GM13976 (cell line): ENCODE measurements around the gene DCAKD.

Source experiments
- DNase-seq: peaks from one replicate; pipeline ENCODE4 v3.0.0; 2012; ENCODE audit warnings: low spot score
- in situ Hi-C: fragments of 300-500 bp; cut with MboI; formaldehyde crosslinking; loops from one replicate; pipeline ENCODE4 v1.12.0; 2022; ENCODE audit warnings: low sequenced_read_pairs, mixed read lengths, inconsistent platforms; ENCODE audit not compliant: unreplicated experiment
- TF ChIP-seq, protein P1 (sequence below): IDR thresholded peaks from 2 replicates; pipeline ENCODE4 v1.5.1; 2012; ENCODE audit warnings: borderline replicate concordance, mild to moderate bottlenecking; ENCODE audit not compliant: insufficient read depth; ENCODE audit errors: extremely low read depth, missing control alignments, control extremely low read depth

DCAKD gene

GRCh38 chr17:44988044-44988942 lies 63.1 kb downstream of the DCAKD start:
- TF ChIP-seq, protein P1, sequence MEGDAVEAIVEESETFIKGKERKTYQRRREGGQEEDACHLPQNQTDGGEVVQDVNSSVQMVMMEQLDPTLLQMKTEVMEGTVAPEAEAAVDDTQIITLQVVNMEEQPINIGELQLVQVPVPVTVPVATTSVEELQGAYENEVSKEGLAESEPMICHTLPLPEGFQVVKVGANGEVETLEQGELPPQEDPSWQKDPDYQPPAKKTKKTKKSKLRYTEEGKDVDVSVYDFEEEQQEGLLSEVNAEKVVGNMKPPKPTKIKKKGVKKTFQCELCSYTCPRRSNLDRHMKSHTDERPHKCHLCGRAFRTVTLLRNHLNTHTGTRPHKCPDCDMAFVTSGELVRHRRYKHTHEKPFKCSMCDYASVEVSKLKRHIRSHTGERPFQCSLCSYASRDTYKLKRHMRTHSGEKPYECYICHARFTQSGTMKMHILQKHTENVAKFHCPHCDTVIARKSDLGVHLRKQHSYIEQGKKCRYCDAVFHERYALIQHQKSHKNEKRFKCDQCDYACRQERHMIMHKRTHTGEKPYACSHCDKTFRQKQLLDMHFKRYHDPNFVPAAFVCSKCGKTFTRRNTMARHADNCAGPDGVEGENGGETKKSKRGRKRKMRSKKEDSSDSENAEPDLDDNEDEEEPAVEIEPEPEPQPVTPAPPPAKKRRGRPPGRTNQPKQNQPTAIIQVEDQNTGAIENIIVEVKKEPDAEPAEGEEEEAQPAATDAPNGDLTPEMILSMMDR = no peak
- no peak for DNase-seq
- in situ Hi-C loops = no loop called here

DNA sequence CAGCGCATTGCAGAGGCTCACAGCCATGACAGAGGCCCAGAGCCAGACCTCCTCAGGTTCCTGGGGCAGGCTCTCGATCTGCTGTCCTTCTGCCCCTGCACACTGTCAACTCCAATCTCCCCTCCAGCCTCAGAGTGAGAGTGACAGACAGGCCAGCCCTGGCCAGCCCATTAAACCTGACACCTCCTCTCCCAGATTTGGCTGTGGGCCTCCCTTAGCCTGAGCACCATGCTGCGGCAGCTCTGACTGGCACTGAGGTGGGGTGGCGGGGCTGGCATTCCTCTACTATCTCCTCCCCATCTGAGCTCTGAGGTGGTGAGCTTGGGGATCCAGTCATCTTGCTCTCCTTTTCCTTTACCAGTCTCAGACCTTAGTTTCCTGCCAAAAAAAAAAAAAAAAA lies 67.9 kb downstream of the DCAKD start:
- TF ChIP-seq, protein P1 = no peak
- in situ Hi-C loops = no loop called here
- no peak for DNase-seq

GRCh38 chr17:44982113-44982702 lies 69.2 kb downstream of the DCAKD start:
- TF ChIP-seq, protein P1 = no peak
- DNase-seq = no peak
- in situ Hi-C loops = no loop called here

GRCh38 chr17:44981221-44981968 lies 70.0 kb downstream of the DCAKD start:
- TF ChIP-seq, protein P1 = no peak
- in situ Hi-C loops = no loop called here
- DNase-seq = no peak

GRCh38 chr17:44979426-44979995 lies 71.9 kb downstream of the DCAKD start:
- in situ Hi-C loops = no loop called here

More at GRCh38 chr17:44979426-44979995, 71.9 kb downstream of the DCAKD start:
- TF ChIP-seq, protein P1 = no peak
- no peak for DNase-seq
